HG02798 (cell line): ENCODE results near the gene PMFBP1.

Experiments used
- ATAC-seq: cut with Tn5 transposase; IDR thresholded peaks from one replicate; pipeline ENCODE4 v1.9.1; 2021; ENCODE audit warnings: mild to moderate bottlenecking; ENCODE audit not compliant: unreplicated experiment, poor library complexity

The PMFBP1 gene

DNA sequence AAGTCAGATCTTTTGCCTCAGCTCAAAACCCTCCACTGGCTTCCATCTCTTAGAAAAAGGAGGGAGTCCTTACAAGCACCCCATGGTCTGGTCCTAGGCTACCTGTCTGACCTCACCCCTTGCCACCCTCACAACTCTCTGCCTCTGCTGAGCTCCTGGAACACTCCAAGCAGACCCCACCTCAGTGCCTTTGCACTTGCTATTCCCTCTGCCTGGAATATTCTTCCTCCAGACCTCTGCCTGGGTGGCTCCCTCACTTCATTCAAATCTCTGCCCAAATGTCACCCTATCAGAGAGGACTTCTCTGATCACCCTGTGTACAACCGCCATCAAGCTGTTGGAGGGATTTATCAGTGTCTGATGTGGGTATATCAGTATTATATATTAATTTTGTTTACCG lies 37.4 kb downstream of the PMFBP1 start:
- ATAC-seq = no peak

DNA sequence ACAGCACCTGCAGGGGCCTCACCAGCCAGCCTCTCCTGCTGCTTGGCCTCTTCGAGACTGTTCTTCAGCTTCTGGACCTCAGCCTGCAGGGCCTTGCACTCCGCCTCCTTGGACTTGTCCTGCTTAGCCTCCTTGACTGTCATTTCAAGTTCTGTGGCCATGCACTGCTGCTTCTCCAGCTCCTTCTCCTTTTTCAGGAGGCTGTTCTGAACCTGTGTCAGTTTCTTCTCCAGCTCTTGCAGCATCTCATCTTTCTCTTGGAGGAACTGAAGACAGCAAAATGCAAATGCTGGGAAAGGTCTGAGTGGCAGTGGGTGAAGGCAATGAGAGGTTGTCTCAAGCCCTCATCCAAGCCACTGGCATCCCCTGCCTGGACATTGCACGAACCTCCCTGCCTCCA lies 39.2 kb downstream of the PMFBP1 start:
- ATAC-seq = no peak

DNA sequence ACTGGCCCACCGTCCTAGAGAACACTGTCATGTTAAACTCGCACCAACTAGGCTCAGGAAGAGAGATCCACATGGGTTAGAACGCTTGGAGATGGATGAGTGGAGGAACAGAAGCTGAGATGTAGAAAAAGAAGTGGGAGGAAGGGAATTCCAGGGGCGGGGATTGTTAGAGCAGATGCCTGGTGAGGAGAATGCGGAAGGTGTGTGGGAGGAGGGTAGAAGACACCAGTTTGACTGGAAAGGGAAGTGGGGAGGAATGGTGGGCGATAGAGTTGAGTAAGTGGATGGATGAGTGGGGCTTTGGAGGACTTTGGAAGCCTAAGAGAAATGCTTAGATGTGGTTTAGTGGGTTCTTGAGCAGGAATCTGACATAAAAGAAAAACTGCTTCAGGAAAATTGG lies 40.9 kb downstream of the PMFBP1 start:
- ATAC-seq = no peak

GRCh38 chr16:72129976-72130656 lies 41.8 kb downstream of the PMFBP1 start:
- no peak for ATAC-seq

- ATAC-seq = no peak
These were observed 43.3 kb downstream of the PMFBP1 start for GRCh38 chr16:72128701-72129100.

GRCh38 chr16:72126429-72126765 lies 45.6 kb downstream of the PMFBP1 start:
- ATAC-seq = no peak

DNA sequence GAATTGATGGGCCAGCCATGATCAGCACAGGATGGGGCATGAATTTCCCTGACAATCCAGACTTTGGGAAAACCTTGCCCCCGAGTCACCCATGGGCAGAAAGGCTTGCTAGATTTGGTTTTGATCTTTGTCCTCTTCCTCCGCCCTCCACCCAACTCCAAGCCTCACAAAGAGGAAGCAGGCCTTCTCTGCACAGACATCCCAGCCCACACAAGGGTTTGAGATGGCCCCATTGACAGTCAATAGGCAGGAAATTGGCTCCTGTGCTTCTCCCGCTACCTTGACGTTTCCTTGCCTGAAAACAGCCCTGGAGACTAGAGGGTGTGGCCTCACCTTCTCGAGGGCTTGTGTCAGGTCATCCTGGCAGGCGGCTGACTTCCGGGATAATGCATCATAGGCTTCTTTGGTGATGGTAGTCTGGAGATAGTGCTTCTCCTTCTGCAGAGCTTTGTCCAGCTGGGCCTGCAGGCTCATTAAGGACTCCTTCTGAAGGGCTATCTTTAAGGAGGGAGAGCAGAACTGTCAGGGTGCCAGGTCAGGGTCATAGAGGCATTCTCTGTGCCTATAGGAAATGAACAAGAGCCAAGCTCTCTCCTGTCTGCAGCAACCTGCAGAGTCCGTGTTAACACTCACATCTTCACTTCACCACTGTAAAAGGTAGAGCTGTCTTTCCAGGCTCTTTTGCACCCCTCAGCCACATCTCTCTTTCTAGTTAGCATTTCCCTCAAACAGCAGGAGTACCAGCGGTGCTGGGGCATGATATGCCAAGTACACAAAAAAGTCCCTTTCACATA lies 46.1 kb downstream of the PMFBP1 start:
- no peak for ATAC-seq

DNA sequence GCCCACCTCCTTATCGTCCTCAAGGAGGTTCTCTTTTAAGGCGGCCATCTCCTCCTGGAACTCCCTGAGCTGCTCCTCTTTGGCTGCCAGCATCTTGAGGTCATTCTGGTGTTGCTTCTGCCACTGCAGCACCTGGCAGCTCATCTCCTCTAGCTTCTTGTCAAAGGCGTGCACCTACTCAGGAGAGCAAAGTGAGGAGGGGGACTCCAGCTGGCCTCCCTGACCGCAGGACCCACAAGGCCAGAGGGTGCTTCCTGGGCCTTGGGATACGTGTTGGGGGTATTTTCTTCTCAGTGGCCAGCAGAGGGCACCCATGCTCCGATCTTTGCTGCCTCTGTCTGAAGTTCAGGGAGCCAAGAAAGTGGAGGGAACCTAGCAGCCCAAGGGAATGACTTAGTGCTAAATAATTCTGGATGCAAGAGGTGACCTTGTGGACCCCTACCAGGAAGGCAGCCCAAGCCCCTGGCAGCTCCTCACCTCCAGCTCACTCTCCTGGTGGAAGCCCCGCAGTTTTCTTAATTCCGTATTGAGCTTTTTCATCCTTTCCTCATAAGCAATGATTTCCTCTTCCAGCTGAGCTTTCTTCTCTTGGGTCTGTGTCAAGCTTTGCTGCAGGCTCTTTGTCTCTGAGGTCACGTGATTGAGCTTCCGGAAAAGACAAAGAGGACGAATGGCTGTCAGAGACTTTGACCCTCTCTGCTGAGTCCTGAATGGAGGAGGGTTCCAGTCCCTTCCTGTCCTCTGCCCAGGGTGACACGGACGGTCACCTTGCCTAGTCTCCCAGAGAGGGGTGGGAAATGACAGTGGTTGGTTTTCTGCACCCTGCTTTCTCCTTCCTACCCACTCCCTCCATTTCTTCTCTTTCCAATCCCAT lies 47.0 kb downstream of the PMFBP1 start:
- peak; percentile 68 for ATAC-seq

GRCh38 chr16:72124148-72124547 lies 47.8 kb downstream of the PMFBP1 start:
- no peak for ATAC-seq

DNA sequence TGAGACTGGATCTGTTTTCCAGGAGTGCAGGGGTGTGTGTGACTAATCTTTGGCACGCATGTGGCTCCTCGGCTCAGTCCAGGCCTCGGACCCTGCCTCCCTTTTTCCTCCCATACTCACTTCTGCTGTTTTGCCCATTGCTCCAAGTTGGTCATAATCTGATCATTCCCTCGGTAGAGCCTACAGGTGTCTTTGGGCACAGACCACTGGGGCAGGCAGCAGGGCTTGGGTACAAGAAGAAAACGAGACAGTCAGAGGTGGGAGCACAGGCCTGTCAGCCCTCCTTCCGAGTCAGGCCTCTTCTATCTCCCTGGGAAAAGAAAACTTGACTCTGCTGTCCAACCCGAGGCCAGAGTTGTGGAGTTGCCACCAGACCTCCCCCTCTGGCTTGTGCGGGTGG lies 48.5 kb downstream of the PMFBP1 start:
- ATAC-seq = no peak

DNA sequence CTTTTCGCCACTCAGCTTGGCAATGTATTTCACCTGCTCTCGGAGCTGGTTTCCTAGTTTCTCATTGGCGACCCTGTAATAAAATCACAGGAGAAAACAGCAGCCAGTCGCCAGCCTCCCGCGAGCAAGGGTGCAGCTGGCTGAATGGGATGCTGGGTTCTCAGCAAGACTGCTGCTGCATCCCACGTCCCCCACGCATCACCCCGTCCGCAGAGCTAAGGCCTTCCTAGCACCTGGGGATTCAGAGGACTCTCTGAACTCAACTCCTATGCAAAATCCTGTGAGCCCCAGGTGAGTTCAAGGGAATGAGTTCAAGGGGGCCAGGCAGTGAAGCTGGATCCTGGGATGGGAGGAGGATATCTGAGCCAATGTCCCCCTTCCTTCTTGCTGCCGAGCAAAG lies 49.0 kb downstream of the PMFBP1 start:
- no peak for ATAC-seq

DNA sequence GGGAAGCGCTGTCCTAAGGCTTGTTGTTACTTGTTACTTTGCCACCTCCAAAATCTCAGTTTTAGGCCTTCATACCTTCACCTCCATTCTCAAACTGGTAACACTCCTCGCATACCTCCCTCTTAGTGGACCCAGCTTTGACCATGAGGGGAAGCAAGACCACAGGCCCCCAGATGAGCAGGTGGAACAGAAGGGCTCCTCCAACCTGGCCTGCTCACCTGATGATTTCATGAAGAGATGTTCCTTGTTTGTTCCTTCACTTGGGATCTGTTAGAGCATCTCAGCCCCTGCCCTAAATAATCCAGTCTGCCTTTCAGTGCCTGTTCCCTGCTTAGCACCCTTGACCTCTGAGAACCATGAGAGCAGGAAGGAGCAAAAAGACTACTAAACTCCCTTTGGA lies 49.6 kb downstream of the PMFBP1 start:
- no peak for ATAC-seq

- ATAC-seq = no peak
These were observed 51.9 kb downstream of the PMFBP1 start for GRCh38 chr16:72120026-72120425.

DNA sequence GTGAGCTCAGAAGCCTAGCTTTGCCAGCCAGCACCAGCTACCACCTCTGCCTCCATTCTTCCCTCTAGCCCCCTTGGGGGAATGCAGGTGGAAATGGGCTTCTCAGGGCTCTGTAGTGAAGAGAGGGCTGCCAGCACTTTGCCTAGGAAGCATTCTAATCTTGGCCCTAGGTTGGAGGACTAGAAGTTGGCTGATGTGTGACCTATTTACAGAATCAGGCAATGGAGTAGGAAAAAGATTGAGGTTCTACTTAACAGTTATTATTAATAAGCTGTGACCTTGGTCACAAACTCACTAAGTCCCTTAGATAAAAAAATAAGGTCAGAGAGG lies 58.4 kb downstream of the PMFBP1 start:
- no peak for ATAC-seq

GRCh38 chr16:72112906-72113615 lies 58.9 kb downstream of the PMFBP1 start:
- no peak for ATAC-seq

GRCh38 chr16:72112452-72112792 lies 59.5 kb downstream of the PMFBP1 start:
- no peak for ATAC-seq

DNA sequence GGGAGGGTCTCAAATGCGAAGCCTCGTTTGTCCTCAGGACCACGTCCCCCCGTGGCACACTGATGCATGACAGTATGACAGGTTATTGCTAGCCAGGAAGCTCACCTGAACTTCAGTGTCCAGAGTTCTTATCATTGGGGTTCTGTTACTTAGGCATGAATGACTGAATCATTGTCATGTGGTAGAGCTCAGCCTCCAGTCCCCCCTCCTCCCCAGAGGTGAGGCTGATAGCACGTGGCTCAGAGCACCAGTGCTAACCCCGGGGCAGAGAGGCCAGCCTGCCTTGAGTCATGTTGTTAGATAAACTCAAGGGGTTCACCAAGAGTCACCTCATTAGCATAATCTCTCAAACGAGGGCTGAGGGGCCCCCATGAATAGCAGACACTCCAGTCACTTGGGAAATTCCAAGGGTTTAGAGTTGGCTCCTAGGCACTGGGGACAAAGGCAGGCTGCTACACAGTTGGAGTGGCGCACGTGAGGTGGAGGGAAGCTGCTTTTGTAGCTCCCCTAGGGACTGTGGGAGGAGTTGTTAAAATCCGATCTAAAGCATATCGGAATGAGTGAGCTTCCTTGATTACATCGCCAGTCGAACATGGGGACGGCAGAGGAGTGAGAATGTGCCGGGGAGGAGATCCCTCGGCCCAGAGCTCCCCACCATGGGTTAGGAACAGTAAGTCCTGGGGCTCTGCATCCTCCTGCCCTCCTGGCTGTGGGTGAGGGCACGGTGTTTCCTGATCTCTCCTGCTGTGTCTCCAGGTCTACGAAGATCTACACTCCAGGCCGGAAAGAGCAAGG lies 60.1 kb downstream of the PMFBP1 start:
- ATAC-seq = no peak

DNA sequence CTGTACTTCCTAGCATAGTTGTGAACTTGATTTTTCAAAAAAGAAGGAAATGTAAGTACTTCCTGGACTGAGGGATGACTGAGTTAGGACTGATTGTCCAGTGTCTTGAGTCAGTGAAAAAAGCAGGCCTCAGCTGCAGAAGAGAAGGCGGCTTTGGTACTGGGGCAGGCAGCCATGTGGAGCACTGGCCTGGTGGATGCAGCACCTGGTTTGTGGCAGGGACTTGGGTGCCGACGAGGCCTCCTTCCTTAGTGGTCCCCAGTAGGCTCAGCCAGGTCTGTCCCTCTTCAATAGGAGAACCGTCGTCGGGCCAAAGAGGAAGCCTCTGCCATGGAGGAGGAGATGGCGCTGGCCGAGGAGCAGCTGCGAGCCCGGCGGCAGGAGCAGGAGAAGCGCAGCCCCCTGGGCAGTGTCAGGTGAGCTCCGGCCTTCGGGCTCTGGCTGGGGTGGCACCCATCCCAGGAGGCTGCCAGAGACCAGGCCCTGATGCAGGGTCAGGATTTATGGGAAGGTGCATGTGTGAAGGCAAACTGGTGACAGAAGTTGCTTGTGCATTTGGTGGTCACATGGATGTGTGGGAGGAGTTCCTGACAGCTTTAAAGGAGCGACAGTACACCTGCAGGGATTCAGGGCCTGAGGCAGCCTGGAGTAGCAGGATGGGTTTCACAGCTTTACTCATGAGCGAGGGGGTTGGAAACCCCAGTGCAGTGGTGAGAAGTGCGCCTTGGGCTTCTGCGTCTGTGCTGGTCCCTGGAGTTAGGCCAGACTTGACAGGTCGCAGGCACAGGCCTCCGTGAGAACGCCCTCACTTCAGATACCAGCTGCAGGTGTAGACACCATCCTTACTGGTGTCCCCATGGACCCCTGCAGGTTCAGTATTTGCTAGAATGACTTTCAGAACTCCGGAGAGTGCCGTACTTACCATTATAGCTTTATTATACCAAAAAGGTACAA lies 61.0 kb downstream of the PMFBP1 start:
- no peak for ATAC-seq

- no peak for ATAC-seq
These were observed 61.9 kb downstream of the PMFBP1 start for GRCh38 chr16:72109966-72110530.
